Pancreas (tissue), 10 donors: ENCODE measurements around the gene NCAPG2. TPM values are rescaled to one million over a fixed set of nuclear protein-coding genes. Genes with fewer than 3 reads are reported as not detected.

Experiments used
- ATAC-seq, 4 donors: fragments of 200-7000 bp; cut with Tn5 transposase; one replicate each; pipeline versions ENCODE4 v1.8.0 to v1.9.1; 2020; ENCODE audit warnings: mild to moderate bottlenecking in 4 of 4, moderate library complexity in 4 of 4
- DNase-seq, 6 donors: peaks; one replicate each; pipeline ENCODE4 v3.0.0-alpha.2; 2020
- FAIRE-seq: peaks from 2 replicates; lab custom pipeline; 2012; peaks lifted over from hg19 to GRCh38; lab: Jason Lieb, UNC
- H3K27ac ChIP-seq, 4 donors: fragments of 200-600 bp; sonication (generic); 1 replicate in 3 of 4; 2 replicates in 1 of 4; pipeline versions ENCODE4 v1.5.0 to v1.8.0; 2020
- H3K27me3 ChIP-seq, 4 donors: fragments of 200-600 bp; one replicate each; pipeline ENCODE4 v1.8.0; 2021
- H3K36me3 ChIP-seq, 3 donors: fragments of 200-600 bp; sonication (generic) in 1 of 3; one replicate each; pipeline versions ENCODE4 v1.5.0 to v1.8.0; 2020 to 2021
- H3K4me1 ChIP-seq, 3 donors: fragments of 200-600 bp; one replicate each; pipeline ENCODE4 v1.8.0; 2021
- H3K4me3 ChIP-seq, 4 donors: fragments of 200-600 bp; sonication (generic) in 2 of 4; one replicate each; pipeline versions ENCODE4 v1.5.0 to v1.8.0; 2020 to 2021
- H3K9me3 ChIP-seq, 4 donors: fragments of 200-600 bp; one replicate each; pipeline ENCODE4 v1.8.0; 2021
- WGBS, 2 donors: extraction: QIAGEN DNeasy Blood & Tissue Kit; methylation state at CpG; one replicate each; pipeline ENCODE4 v1.1.7; 2013; 5-methylcytosine and 5-hydroxymethylcytosine counted together
- intact Hi-C, 3 donors: fragments of 100-400 bp; cut with DNase I; formaldehyde crosslinking; loops; one replicate each; pipeline versions ENCODE4 v1.11.1 to v1.14.2; 2022
- polyA plus RNA-seq, 2 donors: library from polyadenylated mRNA; stranded (reverse); fragments of 200-250 nt; gene quantifications; one replicate each; pipeline ENCODE4 v1.2.3, GENCODE V29; 2013
- total RNA-seq, 6 donors: library from RNA; stranded (reverse); fragmentation: NEBNext Ultra II Directional in 4 of 6; extraction: Animal tissue kit (Norgen Biotek cat#: 25700) in 4 of 6; gene quantifications; one replicate each; pipeline versions ENCODE4 v1.2.1 to v1.2.4, GENCODE V29; 2021 to 2023
- TF ChIP-seq, protein P1 (sequence below), 4 donors: fragments of 200-600 bp; sonication (generic) in 3 of 4; IDR thresholded peaks; one replicate each; pipeline versions ENCODE4 v1.5.0 to v1.8.0; 2021; ENCODE audit warnings: antibody characterized with exemption in 4 of 4
- donor health status: healthy with polysubstance abuse.
- donor health status: DM: no; HTN: no; CAD: no; lungs with moderate emphysema.
- donor health status: DM: no; HTN: no; CAD: no.
- donor health status: control.
- donor health status: control.
- donor health status: Bipolar disorder and iron deficiency.
- donor health status: DM: yes; HTN: yes; CAD: no.
- donor health status: DM: no; HTN: no; CAD: no.
- donor health status: DM: no; HTN: no; CAD: no.
- donor health status: DM: yes; HTN: yes; CAD: no.

NCAPG2 gene
- total and polyA plus RNA-seq, 8 donors = 1.4 to 4.0 (median 3.1) TPM

DNA sequence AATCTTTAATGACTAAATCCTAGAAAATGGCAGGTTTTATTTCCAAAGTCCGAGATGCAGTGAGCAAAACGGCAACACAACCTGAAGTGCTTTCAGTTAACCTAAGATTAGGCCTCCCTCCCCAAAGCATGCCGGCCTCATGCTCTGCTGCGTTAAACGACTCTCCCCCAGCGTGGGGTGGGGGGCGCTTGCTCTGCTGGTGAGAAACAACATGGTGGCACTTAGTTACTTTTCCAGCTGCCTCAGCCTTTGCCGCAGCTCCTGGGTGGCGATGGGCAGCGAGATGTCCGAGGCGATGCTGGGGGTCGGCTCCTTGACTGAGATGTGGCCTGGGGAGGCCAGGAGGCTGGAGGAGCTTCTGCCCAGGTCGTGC lies 36.7 kb upstream of the NCAPG2 start:
- FAIRE-seq = no peak
- Histone ChIP-seq H3K4me1 (no peaks in the 10 kb centered on the region), H3K36me3 (peaks cover 14 to 54% (median 21%) of the 10 kb centered on the region in 3 donors), H3K27me3 (no peaks in the 10 kb centered on the region), H3K27ac (no peak overlapping the region), H3K4me3 (no peak overlapping the region), H3K9me3 (no peaks in the 10 kb centered on the region)
- no peak for ATAC-seq
- WGBS, 2 donors = 93 to 94% methylated on average over 14 of the region's 14 CpGs
- DNase-seq = no peak
- TF ChIP-seq, protein P1, sequence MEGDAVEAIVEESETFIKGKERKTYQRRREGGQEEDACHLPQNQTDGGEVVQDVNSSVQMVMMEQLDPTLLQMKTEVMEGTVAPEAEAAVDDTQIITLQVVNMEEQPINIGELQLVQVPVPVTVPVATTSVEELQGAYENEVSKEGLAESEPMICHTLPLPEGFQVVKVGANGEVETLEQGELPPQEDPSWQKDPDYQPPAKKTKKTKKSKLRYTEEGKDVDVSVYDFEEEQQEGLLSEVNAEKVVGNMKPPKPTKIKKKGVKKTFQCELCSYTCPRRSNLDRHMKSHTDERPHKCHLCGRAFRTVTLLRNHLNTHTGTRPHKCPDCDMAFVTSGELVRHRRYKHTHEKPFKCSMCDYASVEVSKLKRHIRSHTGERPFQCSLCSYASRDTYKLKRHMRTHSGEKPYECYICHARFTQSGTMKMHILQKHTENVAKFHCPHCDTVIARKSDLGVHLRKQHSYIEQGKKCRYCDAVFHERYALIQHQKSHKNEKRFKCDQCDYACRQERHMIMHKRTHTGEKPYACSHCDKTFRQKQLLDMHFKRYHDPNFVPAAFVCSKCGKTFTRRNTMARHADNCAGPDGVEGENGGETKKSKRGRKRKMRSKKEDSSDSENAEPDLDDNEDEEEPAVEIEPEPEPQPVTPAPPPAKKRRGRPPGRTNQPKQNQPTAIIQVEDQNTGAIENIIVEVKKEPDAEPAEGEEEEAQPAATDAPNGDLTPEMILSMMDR (IDR thresholded peaks at IDR 0.05) = no peak
- intact Hi-C loops = no loop called here

DNA sequence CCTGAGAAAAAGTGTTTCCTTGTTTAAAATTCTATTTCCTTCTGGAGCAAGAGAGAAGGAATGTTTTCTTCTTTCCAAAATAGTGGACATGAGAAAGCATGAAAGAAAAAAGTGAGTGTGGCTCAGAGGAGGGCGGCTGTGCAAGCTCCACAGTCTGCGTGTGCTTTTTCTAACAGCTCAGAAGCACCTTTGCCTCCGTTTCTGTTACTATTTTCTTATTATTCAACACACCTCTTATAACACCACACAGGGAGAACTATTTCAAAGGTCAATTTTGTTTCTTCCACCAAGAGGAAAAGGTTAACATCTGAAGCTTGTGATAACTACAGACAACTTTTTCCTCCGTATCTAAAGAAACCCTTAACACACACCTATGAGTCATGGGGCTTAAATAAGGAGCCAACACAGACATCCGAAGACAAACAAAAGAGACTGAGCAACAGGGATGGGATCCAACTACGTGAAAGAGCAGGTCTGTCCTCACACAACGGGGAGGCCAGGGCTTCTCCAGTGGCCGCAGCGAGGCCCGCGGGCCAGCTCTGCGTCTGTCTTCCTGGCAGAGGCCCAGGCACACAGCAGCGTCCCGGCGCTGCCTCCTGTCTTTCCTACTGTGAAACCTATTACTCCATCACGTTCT lies 36.2 kb upstream of the NCAPG2 start:
- TF ChIP-seq, protein P1 (IDR thresholded peaks at IDR 0.05) = no peak
- Histone ChIP-seq H3K27ac (no peak overlapping the region), H3K36me3 (peaks cover 14 to 59% (median 21%) of the 10 kb centered on the region in 3 donors), H3K4me1 (no peaks in the 10 kb centered on the region), H3K27me3 (no peaks in the 10 kb centered on the region), H3K4me3 (no peak overlapping the region), H3K9me3 (no peaks in the 10 kb centered on the region)
- WGBS, 2 donors = 90 to 94% methylated on average over 16 of the region's 16 CpGs
- FAIRE-seq (no peak), ATAC-seq (peak in 1 of 4 donors; percentile 18), DNase-seq (no peak)
- intact Hi-C loops = no loop called here

DNA sequence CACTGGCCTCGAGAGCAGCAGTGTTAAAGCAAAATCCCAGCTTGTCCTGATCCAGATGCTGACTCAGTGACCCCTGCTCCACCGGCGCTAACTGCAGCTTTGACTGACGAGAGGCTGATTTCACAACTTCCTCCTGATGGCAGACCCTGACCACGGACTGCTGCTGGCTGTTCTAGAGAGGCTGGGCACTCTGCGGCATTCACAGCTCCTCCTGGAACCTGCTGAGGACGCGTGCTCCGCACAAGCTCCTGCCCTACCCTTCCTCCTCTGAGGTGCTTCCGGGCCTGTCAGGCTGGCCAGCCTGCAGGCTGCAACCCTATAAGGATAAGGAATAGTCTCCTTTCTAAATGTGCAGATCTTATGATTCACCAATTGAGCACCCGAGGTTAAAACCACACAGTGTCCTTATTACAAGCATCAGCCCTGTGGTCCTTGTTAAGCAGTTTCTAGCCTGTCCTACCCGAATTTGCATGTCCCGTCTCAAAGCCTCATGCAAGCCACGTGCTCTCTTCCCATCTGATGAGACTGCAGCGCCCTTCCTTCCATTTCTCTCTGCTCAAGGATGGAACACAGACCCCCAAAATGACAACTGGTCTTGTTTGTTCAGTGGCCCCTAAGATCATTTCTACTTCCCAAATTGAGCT lies 35.5 kb upstream of the NCAPG2 start:
- no peaks in the 10 kb centered on the region for H3K9me3 ChIP-seq
- TF ChIP-seq, protein P1 (IDR thresholded peaks at IDR 0.05) = no peak
- ATAC-seq (peak in 3 of 4 donors; percentile 29 to 78 (median 75)), DNase-seq (peak in 1 of 6 donors; percentile 38), FAIRE-seq (no peak)
- H3K36me3 ChIP-seq = peaks cover 14 to 66% (median 21%) of the 10 kb centered on the region in 3 donors
- no peak overlapping the region for H3K27ac ChIP-seq
- 82 to 83% methylated on average over 15 of the region's 15 CpGs for WGBS, 2 donors
- no peak overlapping the region for H3K4me3 ChIP-seq
- H3K4me1 ChIP-seq = no peaks in the 10 kb centered on the region
- intact Hi-C loops = no loop called here
- no peaks in the 10 kb centered on the region for H3K27me3 ChIP-seq

DNA sequence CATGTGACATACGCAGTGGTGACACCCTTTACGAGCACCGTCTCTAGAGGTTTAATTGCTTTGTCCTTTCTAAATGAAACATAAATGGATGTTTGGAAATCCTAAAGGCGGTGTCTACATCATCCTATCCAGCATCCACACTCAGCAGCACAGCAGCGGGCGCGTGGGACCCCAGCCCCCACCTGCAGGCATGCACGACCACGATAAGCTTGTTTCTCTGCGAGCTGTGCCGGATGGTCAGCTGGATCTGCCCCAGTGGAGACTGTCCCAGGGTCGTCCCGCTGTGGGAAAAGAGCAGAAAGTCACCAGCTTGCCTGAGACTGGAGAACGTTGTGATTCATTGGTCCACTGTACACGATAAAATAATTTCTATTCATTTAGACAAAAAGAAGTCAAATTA lies 34.2 kb upstream of the NCAPG2 start:
- FAIRE-seq (no peak), ATAC-seq (no peak), DNase-seq (no peak)
- TF ChIP-seq, protein P1 (IDR thresholded peaks at IDR 0.05) = no peak
- Histone ChIP-seq H3K27me3 (no peaks in the 10 kb centered on the region), H3K4me3 (no peak overlapping the region), H3K4me1 (no peaks in the 10 kb centered on the region), H3K27ac (no peak overlapping the region), H3K36me3 (peaks cover 14 to 69% (median 24%) of the 10 kb centered on the region in 3 donors), H3K9me3 (no peaks in the 10 kb centered on the region)
- intact Hi-C loops = no loop called here
- WGBS, 2 donors = 95 to 96% methylated on average over 15 of the region's 15 CpGs
